K562 (cell line): ENCODE measurements around the gene ZNF385C. TPM values are rescaled to one million over a fixed set of nuclear protein-coding genes. Genes with fewer than 3 reads are reported as not detected.
A peak's percentile ranks its signal among the peaks of the same experiment; 100 is the strongest.

ENCODE experiments used
- ATF7 ChIP-seq: fragments of 450-650 bp; IDR thresholded peaks from 2 replicates; pipeline ENCODE4 v1.7.1; 2014; ENCODE audit warnings: mild to moderate bottlenecking, moderate library complexity
- GTF2E2 ChIP-seq: fragments of 200-800 bp; sonication (Bioruptor generic); IDR thresholded peaks from 2 replicates; pipeline ENCODE4 v1.6.1; 2016; ENCODE audit warnings: missing genetic modification characterization, missing compliant biosample characterization
- MCM3 ChIP-seq: fragments of 450-650 bp; IDR thresholded peaks from 2 replicates; pipeline ENCODE4 v1.6.1; 2016
- NFE2L1 ChIP-seq: fragments of 450-650 bp; IDR thresholded peaks from 2 replicates; pipeline ENCODE4 v1.6.1; 2016; ENCODE audit warnings: missing genetic modification characterization, low read depth, mild to moderate bottlenecking, missing compliant biosample characterization, moderate library complexity, borderline replicate concordance
- RBM25 ChIP-seq: fragments of 200-400 bp; formaldehyde crosslinking; IDR thresholded peaks from 2 replicates; pipeline ENCODE4 v1.6.1; 2018; ENCODE audit warnings: low read length, low read depth, moderate library complexity; ENCODE audit not compliant: severe bottlenecking
- RFX1 ChIP-seq: fragments of 450-650 bp; IDR thresholded peaks from 2 replicates; pipeline ENCODE4 v1.6.1; 2016; ENCODE audit warnings: mild to moderate bottlenecking, moderate library complexity
- SIN3A ChIP-seq, 2 experiments: fragments of 150-350 bp in 1 of 2; IDR thresholded peaks; 2 replicates each; pipeline ENCODE4 v1.6.1; 2011 to 2016; ENCODE audit warnings: borderline replicate concordance in 2 of 2, low read depth in 2 of 2, low read length in 2 of 2, mild to moderate bottlenecking in 2 of 2, moderate library complexity in 2 of 2; ENCODE audit not compliant: control insufficient read depth in 1 of 2
- THRAP3 ChIP-seq: fragments of 450-650 bp; IDR thresholded peaks from 2 replicates; pipeline ENCODE4 v1.6.1; 2016; ENCODE audit warnings: mild to moderate bottlenecking, inconsistent platforms, borderline replicate concordance
- ZFP1 ChIP-seq: fragments of 450-650 bp; formaldehyde crosslinking; IDR thresholded peaks from 2 replicates; pipeline ENCODE4 v1.4.0; 2020; ENCODE audit warnings: mild to moderate bottlenecking, mixed read lengths
- ZKSCAN3 ChIP-seq: fragments of 250-450 bp; sonication (Bioruptor Pico); IDR thresholded peaks from 2 replicates; pipeline ENCODE4 v1.4.0; 2020
- ZNF24 ChIP-seq: fragments of 450-650 bp; IDR thresholded peaks from 2 replicates; pipeline ENCODE4 v1.6.1; 2016
- ZNF75A ChIP-seq: fragments of 450-650 bp; formaldehyde crosslinking; IDR thresholded peaks from 2 replicates; pipeline ENCODE4 v1.4.0; 2020; ENCODE audit warnings: mild to moderate bottlenecking
- ZNF778 ChIP-seq: fragments of 450-650 bp; formaldehyde crosslinking; IDR thresholded peaks from 2 replicates; pipeline ENCODE4 v1.4.0; 2020; ENCODE audit warnings: mild to moderate bottlenecking, moderate library complexity
- polyA plus RNA-seq, 8 experiments: library from polyadenylated mRNA; depleted of rRNA in 4 of 8; stranded (reverse) in 5 of 8; unstranded in 3 of 8; fragments of >200 nt; fragmentation: Nextera tagmentation in 2 of 8; fragmentation: Illumina TruSeq in 1 of 8; extraction: Ambion mirVana in 2 of 8; extraction: Trizol in 1 of 8; gene quantifications; 2 replicates each; pipeline versions ENCODE4 v1.2.1 to v1.2.3, GENCODE V29; 2011 to 2014; ENCODE audit warnings: inconsistent platforms in 1 of 8, missing spikeins in 1 of 8
- total RNA-seq, 7 experiments: library from RNA; depleted of rRNA in 6 of 7; stranded (reverse); fragments of >200 nt in 6 of 7; fragmentation: Illumina TruSeq in 2 of 7; extraction: Trizol in 2 of 7; gene quantifications; 2 replicates each; pipeline versions ENCODE4 v1.2.1 to v1.2.3, GENCODE V29; 2011 to 2021; ENCODE audit warnings: low replicate concordance in 1 of 7
- TF ChIP-seq, protein P1 (sequence below): fragments of 200-800 bp; sonication (Bioruptor generic); IDR thresholded peaks from 2 replicates; pipeline ENCODE4 v1.6.1; 2017; ENCODE audit warnings: missing genetic modification characterization, missing compliant biosample characterization
- TF ChIP-seq, protein P2 (sequence below), 3 experiments: IDR thresholded peaks in 2 of 3; conservative IDR thresholded peaks in 1 of 3; 2 replicates each; pipeline ENCODE4 v1.5.1; 2011 to 2012; ENCODE audit warnings: low read length in 3 of 3, mild to moderate bottlenecking in 3 of 3, control low read depth in 2 of 3, improper control_type of control experiment in 1 of 3, inconsistent platforms in 1 of 3, low read depth in 1 of 3, mixed read lengths in 1 of 3, moderate library complexity in 1 of 3; ENCODE audit not compliant: insufficient read depth in 2 of 3
- TF ChIP-seq, protein P3 (sequence below): fragments of 250-450 bp; sonication (Bioruptor Pico); IDR thresholded peaks from 2 replicates; pipeline ENCODE4 v1.4.0; 2020; ENCODE audit warnings: mild to moderate bottlenecking, moderate library complexity, borderline replicate concordance
- TF ChIP-seq, protein P4 (sequence below): fragments of 250-450 bp; sonication (Bioruptor Pico); IDR thresholded peaks from 2 replicates; pipeline ENCODE4 v1.8.0; 2022; ENCODE audit warnings: inconsistent platforms, mild to moderate bottlenecking, moderate library complexity, borderline replicate concordance
- TF ChIP-seq, protein P5 (sequence below): sonication (generic); formaldehyde crosslinking; IDR thresholded peaks from 2 replicates; pipeline ENCODE4 v1.8.1; 2023; ENCODE audit warnings: mild to moderate bottlenecking, missing genetic modification reagents

Gene ZNF385C
- total and polyA plus RNA-seq, 9 of the 15 experiments (the other 6 are each of a cell fraction or from before 2014, with no cell fraction given), result 0.03 to 0.35 (median 0.18) TPM; not detected in 1

DNA sequence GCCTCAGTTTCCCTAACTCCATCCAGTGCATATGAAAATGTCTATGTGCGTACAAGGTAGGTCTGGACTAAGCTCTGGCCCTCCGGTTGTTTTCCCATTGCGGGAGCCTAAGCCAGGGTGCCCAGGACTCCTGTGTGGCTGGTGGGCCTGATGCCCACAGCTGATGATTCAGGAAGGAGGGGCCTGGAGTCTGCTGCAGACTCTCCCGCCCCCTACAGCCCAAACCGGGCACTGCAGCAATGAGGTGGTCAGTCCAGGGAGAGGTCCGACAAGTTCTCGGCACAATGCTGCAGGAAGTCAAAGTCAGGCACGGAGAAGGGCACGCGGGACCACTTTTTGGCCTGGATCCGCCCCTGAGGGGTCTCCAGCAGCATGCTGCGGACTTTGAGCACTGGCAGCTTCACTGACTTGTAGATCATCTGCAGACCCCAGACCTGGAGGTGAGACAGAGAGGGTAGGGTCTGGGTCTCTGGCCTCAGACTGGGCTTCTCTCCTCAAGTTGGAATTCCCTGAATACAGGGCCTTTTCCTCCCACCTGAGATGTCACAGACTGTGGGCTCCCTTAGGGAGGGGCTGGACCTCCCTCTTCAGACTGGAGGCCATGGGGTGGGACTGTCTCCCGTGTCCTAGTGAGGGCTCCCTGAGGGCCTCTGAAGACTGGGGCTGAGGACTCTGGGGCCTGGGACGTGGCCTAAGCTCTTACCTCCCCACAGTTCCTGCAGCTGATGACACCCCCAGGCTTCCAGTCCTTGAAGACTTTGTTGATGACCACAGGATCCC lies 3.4 kb upstream of the ZNF385C start (continued):
- TF ChIP-seq, protein P1, sequence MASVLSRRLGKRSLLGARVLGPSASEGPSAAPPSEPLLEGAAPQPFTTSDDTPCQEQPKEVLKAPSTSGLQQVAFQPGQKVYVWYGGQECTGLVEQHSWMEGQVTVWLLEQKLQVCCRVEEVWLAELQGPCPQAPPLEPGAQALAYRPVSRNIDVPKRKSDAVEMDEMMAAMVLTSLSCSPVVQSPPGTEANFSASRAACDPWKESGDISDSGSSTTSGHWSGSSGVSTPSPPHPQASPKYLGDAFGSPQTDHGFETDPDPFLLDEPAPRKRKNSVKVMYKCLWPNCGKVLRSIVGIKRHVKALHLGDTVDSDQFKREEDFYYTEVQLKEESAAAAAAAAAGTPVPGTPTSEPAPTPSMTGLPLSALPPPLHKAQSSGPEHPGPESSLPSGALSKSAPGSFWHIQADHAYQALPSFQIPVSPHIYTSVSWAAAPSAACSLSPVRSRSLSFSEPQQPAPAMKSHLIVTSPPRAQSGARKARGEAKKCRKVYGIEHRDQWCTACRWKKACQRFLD (CRISPR knock-in tag), result no peak
- no peak for TF ChIP-seq ZNF24
- TF ChIP-seq, protein P2, sequence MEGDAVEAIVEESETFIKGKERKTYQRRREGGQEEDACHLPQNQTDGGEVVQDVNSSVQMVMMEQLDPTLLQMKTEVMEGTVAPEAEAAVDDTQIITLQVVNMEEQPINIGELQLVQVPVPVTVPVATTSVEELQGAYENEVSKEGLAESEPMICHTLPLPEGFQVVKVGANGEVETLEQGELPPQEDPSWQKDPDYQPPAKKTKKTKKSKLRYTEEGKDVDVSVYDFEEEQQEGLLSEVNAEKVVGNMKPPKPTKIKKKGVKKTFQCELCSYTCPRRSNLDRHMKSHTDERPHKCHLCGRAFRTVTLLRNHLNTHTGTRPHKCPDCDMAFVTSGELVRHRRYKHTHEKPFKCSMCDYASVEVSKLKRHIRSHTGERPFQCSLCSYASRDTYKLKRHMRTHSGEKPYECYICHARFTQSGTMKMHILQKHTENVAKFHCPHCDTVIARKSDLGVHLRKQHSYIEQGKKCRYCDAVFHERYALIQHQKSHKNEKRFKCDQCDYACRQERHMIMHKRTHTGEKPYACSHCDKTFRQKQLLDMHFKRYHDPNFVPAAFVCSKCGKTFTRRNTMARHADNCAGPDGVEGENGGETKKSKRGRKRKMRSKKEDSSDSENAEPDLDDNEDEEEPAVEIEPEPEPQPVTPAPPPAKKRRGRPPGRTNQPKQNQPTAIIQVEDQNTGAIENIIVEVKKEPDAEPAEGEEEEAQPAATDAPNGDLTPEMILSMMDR (IDR thresholded peaks at IDR 0.05 in 2 of 3, conservative IDR thresholded peaks at IDR 0.05 in 1 of 3; ENCODE audit: insufficient read depth in 2 of 3, low read depth in 1 of 3, low read length in 3 of 3), result peak; percentile 92 to 98 (median 94)
- TF ChIP-seq NFE2L1 (tag), result no peak
- TF ChIP-seq RBM25, result no peak
- no peak for TF ChIP-seq THRAP3
- TF ChIP-seq ZFP1 (CRISPR knock-in tag), result no peak
- no peak for TF ChIP-seq SIN3A (IDR thresholded peaks at IDR 0.05; ENCODE audit: borderline replicate concordance in 2 of 2, control insufficient read depth in 1 of 2, low read depth in 2 of 2, low read length in 2 of 2)
- TF ChIP-seq, protein P3, sequence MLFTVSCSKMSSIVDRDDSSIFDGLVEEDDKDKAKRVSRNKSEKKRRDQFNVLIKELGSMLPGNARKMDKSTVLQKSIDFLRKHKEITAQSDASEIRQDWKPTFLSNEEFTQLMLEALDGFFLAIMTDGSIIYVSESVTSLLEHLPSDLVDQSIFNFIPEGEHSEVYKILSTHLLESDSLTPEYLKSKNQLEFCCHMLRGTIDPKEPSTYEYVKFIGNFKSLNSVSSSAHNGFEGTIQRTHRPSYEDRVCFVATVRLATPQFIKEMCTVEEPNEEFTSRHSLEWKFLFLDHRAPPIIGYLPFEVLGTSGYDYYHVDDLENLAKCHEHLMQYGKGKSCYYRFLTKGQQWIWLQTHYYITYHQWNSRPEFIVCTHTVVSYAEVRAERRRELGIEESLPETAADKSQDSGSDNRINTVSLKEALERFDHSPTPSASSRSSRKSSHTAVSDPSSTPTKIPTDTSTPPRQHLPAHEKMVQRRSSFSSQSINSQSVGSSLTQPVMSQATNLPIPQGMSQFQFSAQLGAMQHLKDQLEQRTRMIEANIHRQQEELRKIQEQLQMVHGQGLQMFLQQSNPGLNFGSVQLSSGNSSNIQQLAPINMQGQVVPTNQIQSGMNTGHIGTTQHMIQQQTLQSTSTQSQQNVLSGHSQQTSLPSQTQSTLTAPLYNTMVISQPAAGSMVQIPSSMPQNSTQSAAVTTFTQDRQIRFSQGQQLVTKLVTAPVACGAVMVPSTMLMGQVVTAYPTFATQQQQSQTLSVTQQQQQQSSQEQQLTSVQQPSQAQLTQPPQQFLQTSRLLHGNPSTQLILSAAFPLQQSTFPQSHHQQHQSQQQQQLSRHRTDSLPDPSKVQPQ (CRISPR knock-in tag), result no peak
- no peak for TF ChIP-seq GTF2E2 (tag)
- no peak for TF ChIP-seq ZNF778 (CRISPR knock-in tag)
- no peak for TF ChIP-seq MCM3
- TF ChIP-seq ATF7, result 0 out of 2 replicates have a peak, but pooled peaks have one; percentile 27
- TF ChIP-seq, protein P4, sequence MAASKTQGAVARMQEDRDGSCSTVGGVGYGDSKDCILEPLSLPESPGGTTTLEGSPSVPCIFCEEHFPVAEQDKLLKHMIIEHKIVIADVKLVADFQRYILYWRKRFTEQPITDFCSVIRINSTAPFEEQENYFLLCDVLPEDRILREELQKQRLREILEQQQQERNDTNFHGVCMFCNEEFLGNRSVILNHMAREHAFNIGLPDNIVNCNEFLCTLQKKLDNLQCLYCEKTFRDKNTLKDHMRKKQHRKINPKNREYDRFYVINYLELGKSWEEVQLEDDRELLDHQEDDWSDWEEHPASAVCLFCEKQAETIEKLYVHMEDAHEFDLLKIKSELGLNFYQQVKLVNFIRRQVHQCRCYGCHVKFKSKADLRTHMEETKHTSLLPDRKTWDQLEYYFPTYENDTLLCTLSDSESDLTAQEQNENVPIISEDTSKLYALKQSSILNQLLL (CRISPR knock-in tag), result no peak
- TF ChIP-seq ZKSCAN3, result no peak
- TF ChIP-seq ZNF75A (CRISPR knock-in tag), result no peak
- no peak for TF ChIP-seq RFX1
- TF ChIP-seq, protein P5, sequence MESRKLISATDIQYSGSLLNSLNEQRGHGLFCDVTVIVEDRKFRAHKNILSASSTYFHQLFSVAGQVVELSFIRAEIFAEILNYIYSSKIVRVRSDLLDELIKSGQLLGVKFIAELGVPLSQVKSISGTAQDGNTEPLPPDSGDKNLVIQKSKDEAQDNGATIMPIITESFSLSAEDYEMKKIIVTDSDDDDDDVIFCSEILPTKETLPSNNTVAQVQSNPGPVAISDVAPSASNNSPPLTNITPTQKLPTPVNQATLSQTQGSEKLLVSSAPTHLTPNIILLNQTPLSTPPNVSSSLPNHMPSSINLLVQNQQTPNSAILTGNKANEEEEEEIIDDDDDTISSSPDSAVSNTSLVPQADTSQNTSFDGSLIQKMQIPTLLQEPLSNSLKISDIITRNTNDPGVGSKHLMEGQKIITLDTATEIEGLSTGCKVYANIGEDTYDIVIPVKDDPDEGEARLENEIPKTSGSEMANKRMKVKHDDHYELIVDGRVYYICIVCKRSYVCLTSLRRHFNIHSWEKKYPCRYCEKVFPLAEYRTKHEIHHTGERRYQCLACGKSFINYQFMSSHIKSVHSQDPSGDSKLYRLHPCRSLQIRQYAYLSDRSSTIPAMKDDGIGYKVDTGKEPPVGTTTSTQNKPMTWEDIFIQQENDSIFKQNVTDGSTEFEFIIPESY (CRISPR knock-in tag), result no peak
